Effector memory CD4-positive, alpha-beta T cell (primary cell): Measurements from ENCODE around the gene ZC2HC1B.

ENCODE experiments used
- DNase-seq, 3 donors: peaks; one replicate each; pipeline ENCODE4 v3.0.0-alpha.2; 2020
- H3K27ac ChIP-seq: 2 replicates; pipeline ENCODE4 v1.7.0; 2013; ENCODE audit warnings: mild to moderate bottlenecking, low read length, moderate library complexity; ENCODE audit not compliant: insufficient read depth, poor library complexity, severe bottlenecking
- H3K27me3 ChIP-seq: replicated peaks from 2 replicates; pipeline ENCODE4 v1.7.0; 2013; ENCODE audit warnings: mild to moderate bottlenecking, low read length; ENCODE audit not compliant: insufficient read depth, control insufficient read depth, poor library complexity, severe bottlenecking
- H3K36me3 ChIP-seq: 2 replicates; pipeline ENCODE4 v1.7.0; 2013; ENCODE audit warnings: mild to moderate bottlenecking, low read length, moderate library complexity; ENCODE audit not compliant: control insufficient read depth, insufficient read depth
- H3K4me1 ChIP-seq: 2 replicates; pipeline ENCODE4 v1.7.0; 2013; ENCODE audit warnings: low read length, mild to moderate bottlenecking; ENCODE audit not compliant: control insufficient read depth, insufficient read depth, poor library complexity, severe bottlenecking
- H3K4me3 ChIP-seq: 2 replicates; pipeline ENCODE4 v1.7.0; 2013; ENCODE audit warnings: low read length, low read depth, mild to moderate bottlenecking; ENCODE audit not compliant: insufficient read depth, poor library complexity, severe bottlenecking
- H3K9me3 ChIP-seq: 2 replicates; pipeline ENCODE4 v1.7.0; 2013; ENCODE audit warnings: mild to moderate bottlenecking, low read length, moderate library complexity; ENCODE audit not compliant: control insufficient read depth

The ZC2HC1B gene

GRCh38 chr6:143882401-143882930 is 18.2 kb downstream of the ZC2HC1B start:
- Histone ChIP-seq H3K4me1 (no peaks in the 10 kb centered on the region), H3K36me3 (no peaks in the 10 kb centered on the region), H3K9me3 (no peaks in the 10 kb centered on the region), H3K27me3 (no peaks in the 10 kb centered on the region), H3K27ac (no peak overlapping the region), H3K4me3 (no peak overlapping the region)
- no peak for DNase-seq

- H3K27me3 ChIP-seq, result no peaks in the 10 kb centered on the region
- DNase-seq, result no peak
- no peak overlapping the region for H3K27ac ChIP-seq
- no peaks in the 10 kb centered on the region for H3K4me1 ChIP-seq
- no peak overlapping the region for H3K4me3 ChIP-seq
- H3K36me3 ChIP-seq, result no peaks in the 10 kb centered on the region
- no peaks in the 10 kb centered on the region for H3K9me3 ChIP-seq
These were observed 20.1 kb downstream of the ZC2HC1B start for GRCh38 chr6:143884216-143884900.

GRCh38 chr6:143885116-143885515 is 20.8 kb downstream of the ZC2HC1B start:
- H3K4me1 ChIP-seq, result no peaks in the 10 kb centered on the region
- no peak overlapping the region for H3K4me3 ChIP-seq
- DNase-seq, result no peak
- no peaks in the 10 kb centered on the region for H3K27me3 ChIP-seq
- H3K9me3 ChIP-seq, result no peaks in the 10 kb centered on the region
- no peaks in the 10 kb centered on the region for H3K36me3 ChIP-seq
- no peak overlapping the region for H3K27ac ChIP-seq

GRCh38 chr6:143894655-143895054 is 30.4 kb downstream of the ZC2HC1B start:
- Histone ChIP-seq H3K36me3 (no peaks in the 10 kb centered on the region), H3K4me3 (no peak overlapping the region), H3K9me3 (no peaks in the 10 kb centered on the region), H3K4me1 (no peaks in the 10 kb centered on the region), H3K27ac (no peak overlapping the region), H3K27me3 (no peaks in the 10 kb centered on the region)
- DNase-seq, result no peak

GRCh38 chr6:143896126-143896860 is 32.0 kb downstream of the ZC2HC1B start:
- no peaks in the 10 kb centered on the region for H3K27me3 ChIP-seq
- no peak overlapping the region for H3K4me3 ChIP-seq
- no peak overlapping the region for H3K27ac ChIP-seq
- H3K4me1 ChIP-seq, result no peaks in the 10 kb centered on the region
- no peaks in the 10 kb centered on the region for H3K9me3 ChIP-seq
- H3K36me3 ChIP-seq, result no peaks in the 10 kb centered on the region
- DNase-seq, result no peak

- H3K27ac ChIP-seq, result no peak overlapping the region
- DNase-seq, result no peak
- no peaks in the 10 kb centered on the region for H3K36me3 ChIP-seq
- no peaks in the 10 kb centered on the region for H3K4me1 ChIP-seq
- no peaks in the 10 kb centered on the region for H3K9me3 ChIP-seq
- no peaks in the 10 kb centered on the region for H3K27me3 ChIP-seq
- no peak overlapping the region for H3K4me3 ChIP-seq
These were observed 36.1 kb downstream of the ZC2HC1B start for GRCh38 chr6:143900358-143900757.

- no peak overlapping the region for H3K4me3 ChIP-seq
- no peaks in the 10 kb centered on the region for H3K36me3 ChIP-seq
- H3K4me1 ChIP-seq, result no peaks in the 10 kb centered on the region
- DNase-seq, result no peak
- H3K27me3 ChIP-seq, result no peaks in the 10 kb centered on the region
- H3K27ac ChIP-seq, result no peak overlapping the region
- no peaks in the 10 kb centered on the region for H3K9me3 ChIP-seq
These were observed 37.8 kb downstream of the ZC2HC1B start for GRCh38 chr6:143901885-143902750.

GRCh38 chr6:143902827-143903226 is 38.6 kb downstream of the ZC2HC1B start:
- no peaks in the 10 kb centered on the region for H3K9me3 ChIP-seq
- H3K4me1 ChIP-seq, result no peaks in the 10 kb centered on the region
- no peaks in the 10 kb centered on the region for H3K27me3 ChIP-seq
- no peaks in the 10 kb centered on the region for H3K36me3 ChIP-seq
- no peak for DNase-seq
- no peak overlapping the region for H3K4me3 ChIP-seq
- H3K27ac ChIP-seq, result no peak overlapping the region

- Histone ChIP-seq H3K4me3 (no peak overlapping the region), H3K27me3 (no peaks in the 10 kb centered on the region), H3K4me1 (no peaks in the 10 kb centered on the region), H3K36me3 (no peaks in the 10 kb centered on the region), H3K27ac (no peak overlapping the region), H3K9me3 (no peaks in the 10 kb centered on the region)
- DNase-seq, result no peak
These were observed 46.8 kb downstream of the ZC2HC1B start for GRCh38 chr6:143911028-143911427.
